ENCODE measurements around the gene CPSF7.

The CPSF7 gene

GRCh38 chr11:61429691-61430582, at the start of gene CPSF7, which contains the start of gene SDHAF2:
CPSF7 (minus strand) TSS chr11:61429975; CDS start chr11:61429235, 740 bp downstream.
SDHAF2 (plus strand) TSS chr11:61430124; CDS start chr11:61430147, 23 bp downstream.
- peak within 1 kb of the TSS; percentile 100 for H3K4me3 ChIP-seq (ENCODE audit: low read length)
- DNase-seq (ENCODE audit: low read depth) = peak; percentile 75
- no peak for TF ChIP-seq CTCF (conservative IDR thresholded peaks at IDR 0.05; ENCODE audit: low read depth, low read length)

DNA sequence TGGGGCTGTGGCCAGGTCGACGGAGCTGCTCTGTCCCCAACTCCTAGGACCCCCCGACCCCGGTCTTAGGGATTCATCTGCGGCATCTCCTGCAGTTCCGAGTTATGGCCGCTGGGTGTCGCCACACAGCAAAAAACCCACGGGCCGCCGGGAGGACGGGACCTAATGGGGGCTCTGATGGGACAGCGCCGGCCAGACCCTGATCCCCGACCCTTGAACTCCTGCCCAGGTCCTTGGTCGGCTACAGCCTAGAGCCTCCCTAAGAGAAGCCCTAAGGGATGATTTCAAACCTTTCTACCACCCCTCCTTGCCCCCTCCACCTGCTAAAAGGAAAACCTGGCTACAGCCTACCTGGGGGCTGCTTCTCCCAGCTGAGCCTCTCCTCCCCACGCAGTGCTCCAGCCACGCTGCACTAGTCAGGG, 48.0 kb upstream of the CPSF7 start:
- no peak for DNase-seq (ENCODE audit: low read depth)
- no peak overlapping the region for H3K4me3 ChIP-seq (ENCODE audit: low read length)
- TF ChIP-seq CTCF (conservative IDR thresholded peaks at IDR 0.05; ENCODE audit: low read depth, low read length) = peak; percentile 84

- DNase-seq (ENCODE audit: low read depth) = no peak
- TF ChIP-seq CTCF (conservative IDR thresholded peaks at IDR 0.05; ENCODE audit: low read depth, low read length) = no peak
- H3K4me3 ChIP-seq (ENCODE audit: low read length) = no peak overlapping the region
Measured at GRCh38 chr11:61477126-61477525, 47.4 kb upstream of the CPSF7 start.

- TF ChIP-seq CTCF (conservative IDR thresholded peaks at IDR 0.05; ENCODE audit: low read depth, low read length) = no peak
- no peak for DNase-seq (ENCODE audit: low read depth)
Measured at GRCh38 chr11:61476371-61476770, 46.6 kb upstream of the CPSF7 start.

GRCh38 chr11:61475433-61475832, 45.7 kb upstream of the CPSF7 start:
- TF ChIP-seq CTCF (conservative IDR thresholded peaks at IDR 0.05; ENCODE audit: low read depth, low read length) = no peak
- no peak for DNase-seq (ENCODE audit: low read depth)
- no peak overlapping the region for H3K4me3 ChIP-seq (ENCODE audit: low read length)

More at GRCh38 chr11:61476371-61476770, 46.6 kb upstream of the CPSF7 start:
- no peak overlapping the region for H3K4me3 ChIP-seq (ENCODE audit: low read length)

- TF ChIP-seq CTCF (conservative IDR thresholded peaks at IDR 0.05; ENCODE audit: low read depth, low read length) = no peak
- no peak overlapping the region for H3K4me3 ChIP-seq (ENCODE audit: low read length)
- DNase-seq (ENCODE audit: low read depth) = no peak
Measured at GRCh38 chr11:61474013-61474643, 44.4 kb upstream of the CPSF7 start.
